ENCODE measurements around the gene LRRTM4. TPM values are rescaled to one million over a fixed set of nuclear protein-coding genes. Genes with fewer than 3 reads are reported as not detected.
"Not testable (repeated sequence)": the region's sequence is repeated elsewhere in the genome, so short reads cannot be mapped to it uniquely, and the experiment has no call there.

The LRRTM4 gene
- total RNA-seq, 1 experiment from 2014 or later = not detected

DNA sequence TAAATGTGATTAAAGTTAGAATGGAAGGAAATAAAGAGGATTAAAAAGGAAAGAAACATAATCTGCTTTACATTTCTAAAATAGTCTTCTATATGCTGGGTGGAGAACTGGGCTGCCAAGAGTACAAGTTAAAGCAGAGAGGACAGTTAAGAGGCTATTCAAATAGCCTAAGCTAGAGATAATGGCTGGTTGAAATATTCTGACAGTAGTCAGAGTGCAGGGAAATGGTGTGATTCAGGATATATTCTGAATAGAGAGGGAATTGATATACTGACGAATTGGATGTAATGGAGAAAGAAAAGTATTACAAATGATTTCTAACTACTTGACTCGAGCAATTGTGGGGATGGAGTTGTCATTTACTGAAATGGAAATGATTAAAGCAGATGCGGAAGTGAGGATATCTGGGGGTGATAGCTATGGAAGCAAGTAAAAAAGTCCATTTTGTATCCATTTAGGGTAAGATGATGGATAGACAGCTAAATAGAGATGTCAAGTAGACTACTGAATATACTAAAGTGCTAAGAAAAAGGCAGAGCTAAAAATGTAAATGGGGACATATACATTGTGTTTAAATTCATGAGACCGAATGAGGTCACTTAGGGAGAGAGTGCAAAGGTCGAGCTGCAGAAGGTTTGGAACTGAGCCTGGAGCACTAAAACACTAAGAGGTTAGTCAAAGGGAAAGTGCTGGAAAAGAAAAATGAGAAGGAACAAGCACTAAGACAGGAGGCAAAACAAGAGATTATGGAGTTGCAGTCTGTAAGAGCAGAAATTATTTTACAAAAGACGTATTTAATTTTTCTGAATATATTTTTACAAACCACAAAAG is 696.8 kb downstream of the LRRTM4 start:
- H3K9me2 ChIP-seq (replicated peaks; ENCODE audit: insufficient read depth, low read length) = no peaks in the 10 kb centered on the region
- no peak for DNase-seq
- no peaks in the 10 kb centered on the region for H4K20me1 ChIP-seq (ENCODE audit: insufficient read depth, low read depth, low read length)
- H3K9me3 ChIP-seq (ENCODE audit: low read length) = peaks cover 13% of the 10 kb centered on the region
- H3K4me3 ChIP-seq (ENCODE audit: low read length) = no peak overlapping the region
- no peak overlapping the region for H3K4me2 ChIP-seq (ENCODE audit: low read depth, low read length, poor library complexity, severe bottlenecking)
- no peaks in the 10 kb centered on the region for H3K79me2 ChIP-seq (ENCODE audit: low read length)
- H3K27me3 ChIP-seq (ENCODE audit: low read length) = no peaks in the 10 kb centered on the region
- H3K4me1 ChIP-seq (ENCODE audit: low read length) = no peaks in the 10 kb centered on the region
- H3K36me3 ChIP-seq (ENCODE audit: insufficient read depth, low read length) = no peaks in the 10 kb centered on the region
- H3K9ac ChIP-seq (ENCODE audit: low read length) = no peak overlapping the region
- no peak overlapping the region for H2AFZ ChIP-seq (ENCODE audit: low read length)
- no peak overlapping the region for H3K27ac ChIP-seq (ENCODE audit: low read length)

GRCh38 chr2:76821731-76822130 is 700.4 kb downstream of the LRRTM4 start:
- H2AFZ ChIP-seq (ENCODE audit: low read length) = no peak overlapping the region
- H3K9ac ChIP-seq (ENCODE audit: low read length) = no peak overlapping the region
- peaks cover 16% of the 10 kb centered on the region for H3K9me3 ChIP-seq (ENCODE audit: low read length)
- H3K36me3 ChIP-seq (ENCODE audit: insufficient read depth, low read length) = no peaks in the 10 kb centered on the region
- no peak for DNase-seq
- no peaks in the 10 kb centered on the region for H4K20me1 ChIP-seq (ENCODE audit: insufficient read depth, low read depth, low read length)
- H3K27ac ChIP-seq (ENCODE audit: low read length) = no peak overlapping the region
- H3K9me2 ChIP-seq (replicated peaks; ENCODE audit: insufficient read depth, low read length) = no peaks in the 10 kb centered on the region
- no peaks in the 10 kb centered on the region for H3K4me1 ChIP-seq (ENCODE audit: low read length)
- H3K79me2 ChIP-seq (ENCODE audit: low read length) = no peaks in the 10 kb centered on the region
- H3K4me2 ChIP-seq (ENCODE audit: low read depth, low read length, poor library complexity, severe bottlenecking) = no peak overlapping the region
- no peak overlapping the region for H3K4me3 ChIP-seq (ENCODE audit: low read length)
- no peaks in the 10 kb centered on the region for H3K27me3 ChIP-seq (ENCODE audit: low read length)

DNA sequence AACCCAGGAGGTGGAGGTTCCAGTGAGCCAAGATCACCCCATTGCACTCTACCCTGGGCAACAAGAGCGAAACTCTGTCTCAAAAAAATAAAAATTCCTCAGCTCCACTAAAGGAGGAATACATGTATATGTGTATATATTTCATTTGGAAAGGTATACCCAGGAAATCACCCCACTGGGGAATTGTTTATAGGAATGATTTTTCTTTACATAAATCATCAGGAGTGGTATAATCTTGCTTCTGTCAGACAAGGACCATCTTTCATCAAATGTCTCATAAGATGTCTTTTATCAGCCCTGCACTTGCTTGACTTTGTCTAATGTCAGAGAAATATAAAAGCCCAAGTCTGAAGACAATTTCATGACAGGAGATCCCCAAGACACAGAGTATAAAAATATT is 709.1 kb downstream of the LRRTM4 start:
- no peaks in the 10 kb centered on the region for H4K20me1 ChIP-seq (ENCODE audit: insufficient read depth, low read depth, low read length)
- H3K27ac ChIP-seq (ENCODE audit: low read length) = no peak overlapping the region
- H3K4me3 ChIP-seq (ENCODE audit: low read length) = no peak overlapping the region
- no peak overlapping the region for H2AFZ ChIP-seq (ENCODE audit: low read length)
- no peak for DNase-seq
- no peak overlapping the region for H3K4me2 ChIP-seq (ENCODE audit: low read depth, low read length, poor library complexity, severe bottlenecking)
- no peak overlapping the region for H3K9ac ChIP-seq (ENCODE audit: low read length)
- no peaks in the 10 kb centered on the region for H3K27me3 ChIP-seq (ENCODE audit: low read length)
- H3K9me3 ChIP-seq (ENCODE audit: low read length) = peaks cover 20% of the 10 kb centered on the region; the same call in 1 of the 2 replicates
- no peaks in the 10 kb centered on the region for H3K9me2 ChIP-seq (replicated peaks; ENCODE audit: insufficient read depth, low read length)
- no peaks in the 10 kb centered on the region for H3K79me2 ChIP-seq (ENCODE audit: low read length)
- H3K36me3 ChIP-seq (ENCODE audit: insufficient read depth, low read length) = no peaks in the 10 kb centered on the region
- H3K4me1 ChIP-seq (ENCODE audit: low read length) = no peaks in the 10 kb centered on the region

- H3K36me3 ChIP-seq (ENCODE audit: insufficient read depth, low read length) = no peaks in the 10 kb centered on the region
- H3K9ac ChIP-seq (ENCODE audit: low read length) = no peak overlapping the region
- H3K9me3 ChIP-seq (ENCODE audit: low read length) = peaks cover 18% of the 10 kb centered on the region; the same call in 1 of the 2 replicates
- H3K27ac ChIP-seq (ENCODE audit: low read length) = no peak overlapping the region
- no peaks in the 10 kb centered on the region for H3K9me2 ChIP-seq (replicated peaks; ENCODE audit: insufficient read depth, low read length)
- no peaks in the 10 kb centered on the region for H3K27me3 ChIP-seq (ENCODE audit: low read length)
- H3K79me2 ChIP-seq (ENCODE audit: low read length) = no peaks in the 10 kb centered on the region
- no peak overlapping the region for H3K4me3 ChIP-seq (ENCODE audit: low read length)
- DNase-seq = no peak
- no peaks in the 10 kb centered on the region for H3K4me1 ChIP-seq (ENCODE audit: low read length)
- no peak overlapping the region for H3K4me2 ChIP-seq (ENCODE audit: low read depth, low read length, poor library complexity, severe bottlenecking)
- H4K20me1 ChIP-seq (ENCODE audit: insufficient read depth, low read depth, low read length) = no peaks in the 10 kb centered on the region
- H2AFZ ChIP-seq (ENCODE audit: low read length) = no peak overlapping the region
Measured at GRCh38 chr2:76812156-76812555, 710.0 kb downstream of the LRRTM4 start.

DNA sequence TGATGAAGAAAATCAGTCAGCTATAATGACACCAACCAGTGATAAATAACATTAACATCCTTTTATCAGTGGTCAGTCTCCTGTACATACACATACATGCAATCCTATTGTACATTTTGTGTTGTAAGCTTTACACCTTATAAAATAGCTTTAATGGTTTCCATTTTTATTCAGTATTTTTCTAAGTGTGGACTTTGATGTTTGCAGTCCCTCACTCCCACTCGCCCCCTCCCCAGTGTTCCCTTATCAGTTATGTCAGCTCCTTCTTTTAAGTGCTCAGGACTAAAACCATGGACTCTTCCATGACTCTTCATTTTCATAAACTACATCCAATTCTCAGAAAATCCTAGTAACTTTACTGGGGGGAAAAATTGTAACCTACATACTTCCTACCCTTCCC is 713.0 kb downstream of the LRRTM4 start:
- Histone ChIP-seq H2AFZ (ENCODE audit: low read length) (no peak overlapping the region), H3K4me1 (ENCODE audit: low read length) (no peaks in the 10 kb centered on the region), H3K9me2 (replicated peaks; ENCODE audit: insufficient read depth, low read length) (no peaks in the 10 kb centered on the region)

GRCh38 chr2:76808732-76809131 is 713.4 kb downstream of the LRRTM4 start:
- Histone ChIP-seq H2AFZ (ENCODE audit: low read length) (no peak overlapping the region), H3K9me3 (ENCODE audit: low read length) (peaks cover 21% of the 10 kb centered on the region), H3K79me2 (ENCODE audit: low read length) (no peaks in the 10 kb centered on the region), H3K4me3 (ENCODE audit: low read length) (no peak overlapping the region), H3K27me3 (ENCODE audit: low read length) (no peaks in the 10 kb centered on the region), H3K4me2 (ENCODE audit: low read depth, low read length, poor library complexity, severe bottlenecking) (no peak overlapping the region), H3K4me1 (ENCODE audit: low read length) (no peaks in the 10 kb centered on the region), H3K9me2 (replicated peaks; ENCODE audit: insufficient read depth, low read length) (no peaks in the 10 kb centered on the region), H4K20me1 (ENCODE audit: insufficient read depth, low read depth, low read length) (no peaks in the 10 kb centered on the region), H3K27ac (ENCODE audit: low read length) (no peak overlapping the region), H3K9ac (ENCODE audit: low read length) (no peak overlapping the region), H3K36me3 (ENCODE audit: insufficient read depth, low read length) (no peaks in the 10 kb centered on the region)
- DNase-seq = no peak

More for the DNA sequence above, 713.0 kb downstream of the LRRTM4 start:
- no peak overlapping the region for H3K27ac ChIP-seq (ENCODE audit: low read length)
- H3K9me3 ChIP-seq (ENCODE audit: low read length) = peaks cover 21% of the 10 kb centered on the region
- H4K20me1 ChIP-seq (ENCODE audit: insufficient read depth, low read depth, low read length) = no peaks in the 10 kb centered on the region
- H3K9ac ChIP-seq (ENCODE audit: low read length) = no peak overlapping the region
- no peaks in the 10 kb centered on the region for H3K27me3 ChIP-seq (ENCODE audit: low read length)
- H3K79me2 ChIP-seq (ENCODE audit: low read length) = no peaks in the 10 kb centered on the region
- no peak overlapping the region for H3K4me2 ChIP-seq (ENCODE audit: low read depth, low read length, poor library complexity, severe bottlenecking)
- H3K36me3 ChIP-seq (ENCODE audit: insufficient read depth, low read length) = no peaks in the 10 kb centered on the region
- DNase-seq = no peak
- H3K4me3 ChIP-seq (ENCODE audit: low read length) = no peak overlapping the region

- H3K79me2 ChIP-seq (ENCODE audit: low read length) = no peaks in the 10 kb centered on the region
- no peak overlapping the region for H3K4me3 ChIP-seq (ENCODE audit: low read length)
- no peaks in the 10 kb centered on the region for H3K36me3 ChIP-seq (ENCODE audit: insufficient read depth, low read length)
- H3K4me2 ChIP-seq (ENCODE audit: low read depth, low read length, poor library complexity, severe bottlenecking) = no peak overlapping the region
- H3K27ac ChIP-seq (ENCODE audit: low read length) = no peak overlapping the region
- H2AFZ ChIP-seq (ENCODE audit: low read length) = no peak overlapping the region
- H3K9ac ChIP-seq (ENCODE audit: low read length) = no peak overlapping the region
- no peak for DNase-seq
- no peaks in the 10 kb centered on the region for H3K4me1 ChIP-seq (ENCODE audit: low read length)
- peaks cover 17% of the 10 kb centered on the region; the same call in 1 of the 2 replicates for H3K9me3 ChIP-seq (ENCODE audit: low read length)
- no peaks in the 10 kb centered on the region for H4K20me1 ChIP-seq (ENCODE audit: insufficient read depth, low read depth, low read length)
- no peaks in the 10 kb centered on the region for H3K9me2 ChIP-seq (replicated peaks; ENCODE audit: insufficient read depth, low read length)
- no peaks in the 10 kb centered on the region for H3K27me3 ChIP-seq (ENCODE audit: low read length)
Measured at GRCh38 chr2:76793647-76794334, 728.4 kb downstream of the LRRTM4 start.

- not testable (repeated sequence) for DNase-seq; H3K9me2 ChIP-seq (replicated peaks; ENCODE audit: insufficient read depth, low read length); H3K9me3 ChIP-seq (ENCODE audit: low read length); H3K79me2 ChIP-seq (ENCODE audit: low read length); H3K4me2 ChIP-seq (ENCODE audit: low read depth, low read length, poor library complexity, severe bottlenecking); H3K4me1 ChIP-seq (ENCODE audit: low read length); H3K36me3 ChIP-seq (ENCODE audit: insufficient read depth, low read length); H3K27ac ChIP-seq (ENCODE audit: low read length); H3K27me3 ChIP-seq (ENCODE audit: low read length); H3K4me3 ChIP-seq (ENCODE audit: low read length); H4K20me1 ChIP-seq (ENCODE audit: insufficient read depth, low read depth, low read length); H2AFZ ChIP-seq (ENCODE audit: low read length); H3K9ac ChIP-seq (ENCODE audit: low read length)
Measured at GRCh38 chr2:76781313-76781712, 740.9 kb downstream of the LRRTM4 start.
